ENCODE results near the gene SERPINI1.
"Not testable (repeated sequence)": the region's sequence is repeated elsewhere in the genome, so short reads cannot be mapped to it uniquely, and the experiment has no call there.

SERPINI1 gene

DNA sequence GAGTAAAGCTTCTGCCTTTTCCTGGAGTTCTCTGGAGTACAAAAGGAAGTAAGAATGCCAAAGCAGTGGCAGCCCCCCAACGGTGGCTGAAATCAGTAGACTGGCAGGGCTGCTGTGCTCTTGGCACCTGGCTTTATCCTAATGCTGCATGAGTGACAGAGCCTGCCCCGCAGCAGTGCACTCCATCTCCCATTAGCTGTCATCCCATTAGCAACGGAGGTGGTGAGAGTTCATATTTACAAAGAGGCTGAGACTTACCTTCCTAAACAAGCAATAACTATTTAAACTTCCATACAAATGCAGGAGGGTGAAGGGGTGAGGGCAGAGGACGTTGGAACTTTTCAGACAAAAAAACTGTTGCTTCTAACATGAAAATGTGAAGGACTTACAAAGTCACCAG, 51.9 kb downstream of the SERPINI1 start:
- DNase-seq (ENCODE audit: low read depth): no peak

DNA sequence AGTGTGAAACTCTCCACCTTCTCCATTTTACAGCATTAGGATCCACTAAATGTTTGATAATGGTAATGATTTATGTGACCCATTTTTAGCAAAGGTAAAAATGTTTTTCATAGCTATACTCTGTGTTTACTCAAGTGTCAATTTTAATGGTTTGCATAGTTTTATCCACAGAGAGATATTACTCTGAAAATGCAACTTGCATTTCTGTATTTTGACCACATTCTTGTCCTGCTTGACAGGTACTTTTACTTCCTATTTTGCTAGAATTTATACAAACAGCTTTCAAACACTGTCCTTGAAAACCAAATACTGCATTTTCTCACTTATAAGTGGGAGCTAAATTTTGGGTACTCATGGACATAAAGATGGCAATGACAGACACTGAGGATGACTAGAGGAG, 62.9 kb downstream of the SERPINI1 start:
- no peak for DNase-seq (ENCODE audit: low read depth)

GRCh38 chr3:167808910-167809309, 73.4 kb downstream of the SERPINI1 start:
- no peak for DNase-seq (ENCODE audit: low read depth)

DNA sequence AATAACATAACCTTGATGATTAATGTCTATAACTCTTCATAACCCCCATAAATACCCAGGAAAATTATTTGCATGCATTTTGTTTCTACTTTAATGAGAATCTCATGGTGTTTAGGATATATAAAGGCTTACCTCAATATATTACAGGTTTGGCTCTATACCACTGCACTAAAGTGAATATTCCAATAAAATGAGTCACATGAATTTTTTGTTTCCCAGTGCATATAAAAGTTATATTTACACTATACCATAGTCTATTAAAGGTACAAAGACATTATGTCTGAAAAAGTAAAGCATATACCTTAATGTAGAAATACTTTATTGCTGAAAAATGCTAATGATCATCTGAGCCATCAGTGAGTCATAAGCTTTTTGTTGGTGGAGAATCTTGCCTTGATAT, 74.7 kb downstream of the SERPINI1 start:
- no peak for DNase-seq (ENCODE audit: low read depth)

GRCh38 chr3:167811031-167811430, 75.5 kb downstream of the SERPINI1 start:
- no peak for DNase-seq (ENCODE audit: low read depth)

GRCh38 chr3:167813169-167814123, 77.9 kb downstream of the SERPINI1 start:
- DNase-seq (ENCODE audit: low read depth): no peak

DNA sequence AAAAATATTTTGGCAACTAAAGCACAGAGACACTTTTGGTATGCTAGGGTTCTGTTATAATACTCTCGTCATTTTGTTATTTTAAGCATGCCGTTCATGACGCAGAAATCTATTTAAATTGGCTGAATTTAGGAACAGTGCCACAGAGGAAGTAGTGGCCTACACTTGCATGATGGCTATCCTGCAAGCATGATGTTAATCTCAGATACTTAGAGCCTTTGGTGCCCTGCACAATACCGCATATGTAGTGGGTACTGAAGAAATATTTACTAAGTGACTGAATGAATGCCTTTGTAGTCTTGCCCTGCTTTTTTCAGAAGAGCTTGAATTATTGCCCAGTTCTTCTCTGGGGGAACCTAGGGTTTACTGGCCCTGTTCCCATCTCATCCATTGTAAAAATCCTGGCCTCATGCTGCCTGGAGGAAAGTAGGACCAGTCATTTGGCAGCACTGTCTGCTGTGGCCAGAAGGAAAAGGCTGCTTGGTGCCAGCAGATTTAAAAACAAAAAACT, 79.0 kb downstream of the SERPINI1 start:
- DNase-seq (ENCODE audit: low read depth): no peak

- DNase-seq (ENCODE audit: low read depth): no peak
Observed at GRCh38 chr3:167816953-167817352, 81.4 kb downstream of the SERPINI1 start.

- no peak for DNase-seq (ENCODE audit: low read depth)
Observed at GRCh38 chr3:167820102-167820865, 84.8 kb downstream of the SERPINI1 start.

GRCh38 chr3:167821248-167821805, 85.8 kb downstream of the SERPINI1 start:
- DNase-seq (ENCODE audit: low read depth): no peak

- no peak for DNase-seq (ENCODE audit: low read depth)
Observed at GRCh38 chr3:167823738-167824137, 88.2 kb downstream of the SERPINI1 start.

DNA sequence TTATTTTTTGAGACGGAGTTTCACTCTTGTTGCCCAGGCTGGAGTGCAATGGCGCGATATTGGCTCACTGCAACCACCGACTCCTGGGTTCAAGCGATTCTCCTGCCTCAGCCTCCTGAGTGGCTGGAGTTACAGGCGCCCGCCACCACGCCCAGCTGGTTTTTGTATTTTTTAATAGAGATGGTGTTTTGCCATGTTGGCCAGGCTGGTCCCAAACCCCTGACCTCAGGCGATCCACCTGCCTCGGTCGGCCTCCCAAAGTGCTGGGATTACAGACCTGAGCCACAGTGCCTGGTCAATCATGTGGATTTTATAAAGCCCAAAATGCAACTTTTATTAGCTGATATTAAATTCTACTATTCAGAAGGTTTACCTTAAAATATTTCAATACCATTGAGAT, 92.1 kb downstream of the SERPINI1 start:
- DNase-seq (ENCODE audit: low read depth): not testable (repeated sequence)

GRCh38 chr3:167829071-167829470, 93.5 kb downstream of the SERPINI1 start:
- no peak for DNase-seq (ENCODE audit: low read depth)

GRCh38 chr3:167830007-167830406, 94.5 kb downstream of the SERPINI1 start:
- no peak for DNase-seq (ENCODE audit: low read depth)

- no peak for DNase-seq (ENCODE audit: low read depth)
Observed at GRCh38 chr3:167835359-167835758, 99.8 kb downstream of the SERPINI1 start.

GRCh38 chr3:167835953-167836352, 100.4 kb downstream of the SERPINI1 start:
- DNase-seq (ENCODE audit: low read depth): no peak

GRCh38 chr3:167837466-167837865, 101.9 kb downstream of the SERPINI1 start:
- DNase-seq (ENCODE audit: low read depth): no peak

DNA sequence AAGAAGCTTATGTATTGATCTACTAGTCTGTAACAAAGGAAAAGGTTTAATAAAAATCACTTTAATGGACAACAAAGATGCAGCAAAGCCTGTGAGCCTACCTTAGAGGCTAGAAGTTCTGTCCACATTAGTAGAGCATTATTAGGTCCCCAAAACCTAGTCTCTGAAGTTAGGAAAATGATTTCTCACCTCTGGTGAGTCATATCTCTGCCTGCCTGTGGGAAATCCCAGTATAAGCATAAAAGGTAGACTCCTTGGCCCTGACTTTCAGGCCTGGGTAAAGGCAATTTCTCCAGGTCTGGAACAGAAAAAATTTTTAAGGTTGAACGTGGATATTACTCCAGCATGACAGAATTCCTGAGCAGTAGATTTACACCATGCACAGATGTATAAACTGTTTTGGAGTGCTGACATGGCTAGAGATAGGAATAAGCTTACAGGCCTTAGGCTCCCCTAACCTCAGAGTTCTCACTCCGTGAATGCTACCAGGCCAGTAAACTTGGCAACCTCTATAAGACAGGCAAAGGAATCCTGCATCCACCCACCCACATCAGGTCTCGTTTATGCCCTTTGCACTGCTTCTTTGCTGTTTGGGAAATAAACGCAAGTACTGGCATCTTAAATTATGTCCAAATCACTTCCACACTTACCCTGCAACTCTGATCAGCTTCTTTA, 104.1 kb downstream of the SERPINI1 start:
- no peak for DNase-seq (ENCODE audit: low read depth)

- DNase-seq (ENCODE audit: low read depth): no peak
Observed at GRCh38 chr3:167840247-167840646, 104.7 kb downstream of the SERPINI1 start.

- no peak for DNase-seq (ENCODE audit: low read depth)
Observed at GRCh38 chr3:167843481-167843880, 108.0 kb downstream of the SERPINI1 start.

DNA sequence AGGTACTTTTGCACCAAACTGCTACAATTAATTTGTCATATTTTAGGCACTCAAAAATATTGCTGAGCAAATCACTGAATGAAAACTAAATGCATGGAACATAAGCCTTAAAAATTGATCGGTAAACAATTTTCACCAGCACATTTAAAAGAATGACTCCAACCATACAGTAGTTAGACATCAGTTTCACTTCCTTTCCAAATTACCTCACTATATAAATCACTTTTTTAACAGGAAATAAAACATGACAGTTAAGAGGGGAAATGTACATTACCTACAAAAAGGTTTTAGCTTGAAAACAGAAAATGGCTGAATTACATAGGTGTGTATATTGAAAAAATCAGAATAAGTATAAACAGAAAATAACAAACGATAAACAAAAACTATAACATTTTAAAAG, 108.4 kb downstream of the SERPINI1 start:
- no peak for DNase-seq (ENCODE audit: low read depth)

DNA sequence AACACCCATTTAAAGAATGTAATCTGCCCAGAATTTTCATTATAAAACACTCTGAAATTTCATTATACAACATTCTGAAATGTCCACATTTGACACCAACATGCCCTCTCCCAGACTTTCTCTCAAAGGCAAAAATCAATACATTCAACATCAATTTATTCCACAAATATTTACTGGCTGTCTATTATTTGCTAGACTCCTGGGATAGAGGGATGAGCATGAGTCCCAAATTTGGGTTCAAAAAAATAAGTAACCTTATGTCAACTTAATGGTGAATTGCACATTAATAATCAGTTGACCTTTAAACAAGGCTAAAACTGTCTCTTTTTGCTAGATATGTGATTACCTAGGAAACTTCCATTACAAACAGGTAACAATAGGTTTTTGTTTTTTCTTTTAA, 109.0 kb downstream of the SERPINI1 start:
- no peak for DNase-seq (ENCODE audit: low read depth)

Data from activated gamma-delta T cell treated with anti-CD3 and anti-CD28 coated beads, Interleukin-2, amount 50 U/mL, for 16 hours (primary cell).